Head of caudate nucleus (tissue), 42 donors: Measurements from ENCODE around the gene ZFYVE1.

Experiments used
- DNase-seq, 42 donors: peaks; one replicate each; pipeline versions ENCODE4 v3.0.0 to v3.0.0-alpha.2; 2020 to 2021; ENCODE audit warnings: mixed read lengths in 7 of 42
- intact Hi-C: fragments of 100-400 bp; cut with DNase I; formaldehyde crosslinking; loops from one replicate; pipeline ENCODE4 v1.15.0; 2022

ZFYVE1 gene

GRCh38 chr14:72928872-72929271 is 98.0 kb downstream of the ZFYVE1 start:
- DNase-seq, result no peak
- intact Hi-C loops, result no loop called here

- DNase-seq, result peak; percentile 81 to 99 (median 95)
- intact Hi-C loops, result no loop called here
Measured at GRCh38 chr14:72926292-72927028, 100.4 kb downstream of the ZFYVE1 start, which contains the start of gene DCAF4. DCAF4 (plus strand) TSS chr14:72926464; CDS start chr14:72937979, 11,515 bp downstream.

GRCh38 chr14:72925815-72926291 is 101.1 kb downstream of the ZFYVE1 start:
- intact Hi-C loops, result no loop called here
- peak in 1 of 42 donors; percentile 35 for DNase-seq

GRCh38 chr14:72925171-72925759 is 101.6 kb downstream of the ZFYVE1 start:
- intact Hi-C loops, result no loop called here
- DNase-seq, result peak in 1 of 42 donors; percentile 14

- peak in 1 of 42 donors; percentile 45 for DNase-seq
- intact Hi-C loops, result no loop called here
Measured at GRCh38 chr14:72924337-72924736, 102.6 kb downstream of the ZFYVE1 start.

- DNase-seq, result no peak
- intact Hi-C loops, result no loop called here
Measured at GRCh38 chr14:72921396-72921795, 105.5 kb downstream of the ZFYVE1 start.

- intact Hi-C loops, result no loop called here
- DNase-seq, result no peak
Measured at GRCh38 chr14:72920008-72920407, 106.9 kb downstream of the ZFYVE1 start.
